GM21381 (cell line): ENCODE results near the gene SUGP1.

Experiments
- ATAC-seq: cut with Tn5 transposase; IDR thresholded peaks from one replicate; pipeline ENCODE4 v1.9.1; 2021; ENCODE audit warnings: mild to moderate bottlenecking, moderate library complexity; ENCODE audit not compliant: unreplicated experiment

The SUGP1 gene

DNA sequence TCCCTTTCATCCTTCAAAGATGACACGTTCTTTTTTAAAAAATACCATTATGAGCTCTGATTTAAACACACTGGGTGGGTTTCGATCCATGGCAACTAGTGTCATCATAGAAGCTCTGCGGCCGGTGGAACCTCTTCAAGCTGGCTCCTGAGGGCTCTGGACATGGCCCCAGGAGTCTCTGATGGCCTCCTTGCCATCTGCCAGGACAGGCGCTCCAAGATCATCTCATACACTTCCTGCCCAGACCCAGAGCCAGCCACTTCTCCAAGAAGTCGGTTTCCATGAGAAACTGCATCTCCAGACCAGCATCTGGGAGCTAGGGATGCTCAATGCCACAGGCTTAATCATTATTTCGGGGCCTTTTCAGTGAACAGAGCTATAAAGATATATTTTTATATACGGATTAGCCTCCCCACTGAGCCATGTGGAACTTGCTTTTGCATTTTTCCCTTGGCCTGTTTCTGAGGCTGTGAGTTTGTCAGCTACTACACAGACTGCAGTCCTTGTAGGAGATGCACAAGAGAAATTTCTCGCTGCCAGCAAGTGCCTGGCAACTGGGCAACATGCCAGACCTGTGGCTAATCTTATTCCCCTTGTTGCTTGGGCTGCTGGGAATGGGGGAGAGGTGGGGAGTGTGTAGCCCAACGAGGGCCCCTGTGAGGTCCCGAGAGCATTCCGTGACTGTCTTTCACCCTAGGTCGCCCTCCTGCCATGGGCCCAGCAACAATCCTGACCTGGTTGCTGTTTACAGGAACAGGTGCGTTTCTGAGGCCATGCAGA, 15.9 kb downstream of the SUGP1 start:
- ATAC-seq: no peak

- no peak for ATAC-seq
These were observed 16.9 kb downstream of the SUGP1 start for GRCh38 chr19:19303411-19303810.

- ATAC-seq: no peak
These were observed 19.7 kb downstream of the SUGP1 start for GRCh38 chr19:19300613-19301012.

- no peak for ATAC-seq
These were observed 22.6 kb downstream of the SUGP1 start for GRCh38 chr19:19297759-19298158.

DNA sequence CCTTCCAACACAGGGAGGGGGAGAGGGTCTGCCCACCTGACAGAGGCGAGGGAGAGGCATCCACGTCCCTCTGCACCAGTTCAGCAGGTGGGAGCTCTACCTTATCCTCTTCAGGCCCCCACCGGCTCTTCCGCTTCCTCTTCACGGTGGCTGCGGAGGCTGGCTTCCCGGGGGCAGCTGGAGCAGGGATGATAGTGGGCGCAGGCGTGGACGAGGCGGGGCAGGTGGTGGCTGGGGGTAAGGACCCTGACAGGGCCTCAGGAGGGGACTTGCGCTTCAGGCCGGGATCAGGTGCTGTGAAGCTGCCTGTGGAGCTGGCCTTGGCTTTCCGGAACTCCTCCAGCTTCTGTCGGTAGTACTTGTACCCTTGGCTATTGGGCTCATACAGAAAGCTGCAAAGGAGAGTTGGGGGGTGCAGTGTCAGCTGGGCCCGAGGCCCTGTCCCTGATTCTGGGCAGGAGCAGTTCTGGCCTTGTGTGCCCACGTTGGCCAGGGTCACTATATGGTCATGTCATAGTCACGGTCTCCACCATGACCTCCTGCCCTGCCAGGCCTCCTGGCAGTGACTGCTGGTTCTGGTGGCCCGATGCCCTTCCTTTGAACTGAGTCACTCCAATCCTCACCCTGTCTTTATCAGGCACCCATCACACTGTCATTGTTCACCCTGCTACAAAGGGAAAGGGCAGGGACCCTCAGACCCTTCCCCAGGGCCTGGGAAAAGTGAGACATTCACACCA, 23.2 kb downstream of the SUGP1 start:
- ATAC-seq: no peak

DNA sequence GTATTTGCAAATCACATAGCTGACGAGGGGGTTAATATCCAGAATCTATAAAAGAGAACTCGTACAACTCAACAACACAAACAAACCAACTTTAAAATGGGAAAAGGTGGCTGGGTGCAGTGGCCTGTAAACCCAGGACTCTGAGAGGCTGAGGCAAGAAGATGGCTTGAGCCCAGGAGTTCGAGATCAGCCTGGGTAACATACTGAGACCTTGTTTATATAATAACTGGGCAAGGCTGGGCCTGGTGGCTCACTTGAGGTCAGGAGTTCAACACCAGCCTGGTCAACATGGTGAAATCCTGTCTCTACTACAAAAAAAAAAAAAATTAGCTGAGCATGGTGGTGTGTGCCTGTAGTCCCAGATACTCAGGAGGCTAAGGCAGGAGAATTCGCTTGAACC, 25.4 kb downstream of the SUGP1 start:
- ATAC-seq: no peak

GRCh38 chr19:19292607-19293006, 27.7 kb downstream of the SUGP1 start:
- no peak for ATAC-seq

- no peak for ATAC-seq
These were observed 34.6 kb downstream of the SUGP1 start for GRCh38 chr19:19285686-19286085.

- no peak for ATAC-seq
These were observed 39.7 kb downstream of the SUGP1 start for GRCh38 chr19:19280561-19280960.

- ATAC-seq: no peak
These were observed 40.5 kb downstream of the SUGP1 start for GRCh38 chr19:19279853-19280252.

DNA sequence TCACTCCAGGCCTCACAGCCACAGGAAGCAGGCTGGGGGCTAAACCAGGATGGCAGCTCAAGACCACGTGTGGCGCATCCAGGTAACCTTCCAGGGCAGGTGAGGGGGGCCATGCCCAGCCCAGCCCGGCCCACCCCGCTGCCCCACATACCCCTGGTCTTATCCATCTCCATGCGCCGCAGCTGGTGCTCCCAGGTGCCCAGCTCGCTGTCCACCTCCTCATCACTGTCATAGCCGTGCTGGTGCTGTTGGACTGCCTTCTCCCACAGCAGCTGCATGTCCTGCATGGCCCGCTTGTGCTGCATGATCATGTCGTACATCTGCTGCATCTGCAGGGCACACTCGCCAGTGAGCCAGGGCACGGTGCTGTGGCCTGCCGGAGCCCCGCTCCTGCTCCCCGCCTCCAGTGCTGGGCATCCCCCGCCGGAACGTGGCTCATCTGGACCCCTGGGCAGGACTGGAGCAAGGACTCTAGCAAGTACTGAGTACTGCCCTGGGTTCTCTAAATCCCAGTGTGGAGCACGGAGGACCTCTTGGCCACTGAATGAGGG, 41.2 kb downstream of the SUGP1 start:
- ATAC-seq: no peak

DNA sequence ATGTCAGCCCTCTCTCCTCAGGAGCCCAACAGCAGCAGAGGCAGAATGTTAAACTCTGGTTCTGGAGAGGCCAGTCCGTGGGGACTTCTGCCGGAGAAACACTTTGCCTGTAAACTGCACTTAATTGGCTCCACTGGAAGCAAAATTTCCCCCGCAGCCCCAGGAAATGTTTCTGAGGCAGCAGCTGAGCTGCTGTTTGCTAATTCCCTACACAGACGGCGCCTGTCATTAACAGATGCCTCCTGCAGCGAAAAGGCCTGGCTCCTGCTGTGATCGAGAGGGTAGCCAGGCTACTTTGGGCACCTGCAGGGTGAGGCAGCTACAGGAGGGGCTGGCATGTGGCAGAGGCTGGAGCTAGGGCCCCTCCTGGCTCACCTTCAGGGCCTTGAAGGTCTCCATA, 42.0 kb downstream of the SUGP1 start:
- no peak for ATAC-seq

DNA sequence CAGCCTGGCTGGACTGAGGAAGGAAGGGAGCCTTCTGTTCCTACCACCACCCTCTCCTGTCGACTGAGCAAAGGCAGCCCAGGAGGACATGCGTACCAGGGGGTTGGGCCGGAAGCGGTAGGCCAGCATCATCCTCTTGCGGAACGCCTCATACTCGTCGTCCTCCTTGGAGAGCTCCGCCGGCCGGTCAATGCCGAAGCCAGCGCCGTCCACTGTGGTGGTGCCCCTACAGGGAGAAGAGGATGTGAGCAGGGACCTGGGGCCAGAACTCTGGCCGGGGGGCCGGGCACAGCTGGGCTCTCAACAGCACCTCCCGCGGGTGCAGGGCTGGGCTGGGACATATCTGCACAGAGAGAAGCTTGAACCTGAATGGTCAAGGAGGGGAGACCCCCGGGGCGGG, 43.5 kb downstream of the SUGP1 start:
- ATAC-seq: no peak

- no peak for ATAC-seq
These were observed 43.9 kb downstream of the SUGP1 start for GRCh38 chr19:19276386-19276785.

GRCh38 chr19:19274716-19275565, 45.4 kb downstream of the SUGP1 start:
- no peak for ATAC-seq

DNA sequence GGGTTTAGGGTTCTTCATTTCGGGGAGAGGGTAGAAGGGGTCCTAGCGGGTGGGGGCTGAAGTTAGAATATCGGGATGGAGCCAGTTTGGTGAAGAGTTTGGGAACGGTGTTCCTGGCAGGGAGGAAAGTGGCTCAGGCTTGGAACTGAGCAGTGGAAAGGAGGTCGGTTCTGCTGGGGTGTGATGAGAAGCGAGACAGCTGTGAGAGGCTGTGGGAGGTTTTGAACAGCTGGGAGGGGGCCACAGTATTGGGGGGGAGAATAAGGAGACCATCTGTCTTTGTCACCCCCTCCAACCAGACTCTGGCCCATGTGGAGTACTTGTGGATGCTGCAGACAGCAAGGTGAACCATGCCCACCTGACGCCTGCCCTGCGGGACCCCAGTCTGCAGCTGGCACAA, 46.2 kb downstream of the SUGP1 start:
- no peak for ATAC-seq

- no peak for ATAC-seq
These were observed 48.3 kb downstream of the SUGP1 start for GRCh38 chr19:19271828-19272599.

DNA sequence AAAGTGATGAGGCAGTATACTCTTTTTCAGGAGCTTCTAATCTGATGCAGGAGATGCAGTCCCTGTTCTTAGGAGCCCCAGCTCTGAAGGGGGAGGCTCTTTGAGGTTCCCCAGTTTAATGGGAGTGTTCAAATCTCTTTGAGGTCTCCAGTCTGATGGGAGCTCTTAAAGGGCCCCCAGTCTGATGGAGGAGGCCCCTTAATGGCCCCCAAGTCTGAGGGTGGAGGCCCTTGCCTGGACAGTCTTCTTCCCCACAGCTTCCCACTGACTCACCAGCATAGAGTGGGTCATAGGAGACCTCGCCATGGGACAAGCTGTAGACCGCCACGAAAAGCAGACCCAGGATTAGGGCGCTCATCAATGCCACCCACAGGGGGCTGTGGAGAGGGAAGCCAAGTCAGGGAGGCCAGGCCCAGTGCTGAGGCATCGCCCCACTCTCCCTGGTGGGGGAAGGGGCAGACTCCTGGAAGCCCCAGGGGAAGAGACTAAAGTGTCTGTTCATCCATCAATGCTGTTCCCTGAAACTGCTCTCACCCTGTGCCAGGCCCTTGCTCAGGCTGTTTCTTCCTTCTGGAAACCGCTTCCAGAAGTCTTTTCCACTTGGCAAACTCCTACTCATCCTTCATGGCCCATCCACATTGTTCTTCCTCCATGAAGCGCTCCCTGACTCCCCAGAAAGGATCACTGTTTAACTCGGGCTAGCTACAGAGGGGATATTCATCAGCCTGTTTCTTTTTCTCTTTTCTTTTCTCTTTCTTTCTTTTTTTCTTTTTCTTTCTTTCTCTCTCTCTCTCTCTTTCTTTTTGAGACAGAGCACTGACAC, 49.3 kb downstream of the SUGP1 start:
- no peak for ATAC-seq

DNA sequence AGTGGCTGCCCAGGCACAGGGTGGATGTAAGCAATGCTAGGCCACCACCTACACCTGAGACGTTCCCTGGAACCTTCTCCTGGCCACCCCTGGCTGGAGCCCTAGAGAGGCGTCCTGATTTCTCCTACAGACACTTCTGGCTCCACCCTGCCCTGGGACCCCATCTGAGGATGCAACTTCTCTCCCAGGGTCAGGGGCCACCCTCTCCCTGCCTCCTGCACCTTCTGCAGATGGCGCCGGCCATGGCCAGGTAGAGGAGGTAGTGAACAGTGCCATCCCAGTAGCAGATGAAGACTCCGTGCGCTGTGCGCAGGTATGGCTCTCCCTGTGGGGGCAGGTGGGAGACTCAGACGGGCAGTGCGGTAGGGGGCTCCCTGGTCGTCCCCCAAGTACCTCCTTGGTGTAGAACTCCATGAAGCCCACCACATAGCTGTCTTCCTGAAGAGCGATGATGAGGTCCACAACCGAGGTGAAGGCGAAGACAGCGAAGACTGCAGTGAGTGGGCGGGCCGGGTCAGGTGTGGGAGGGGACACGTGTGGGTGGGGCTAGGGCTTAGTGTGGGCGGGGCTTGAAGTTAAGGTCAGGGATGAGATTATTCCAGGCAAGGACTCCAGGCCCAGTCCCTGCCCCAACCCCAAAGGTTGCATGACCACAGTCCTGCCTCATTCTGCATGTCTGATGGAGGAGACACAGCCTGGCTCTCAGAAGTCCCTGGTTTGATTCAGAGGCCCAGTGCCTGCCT, 50.2 kb downstream of the SUGP1 start:
- ATAC-seq: no peak
